Keratinocyte (primary cell): ENCODE results near the gene ZBTB20.

Experiments
- CTCF ChIP-seq, 3 experiments: IDR thresholded peaks in 1 of 3; conservative IDR thresholded peaks in 1 of 3; optimal IDR thresholded peaks in 1 of 3; 2 replicates in 2 of 3; 3 replicates in 1 of 3; pipeline versions ENCODE3 to v1.5.1; 2011; ENCODE audit warnings: low read length in 3 of 3, mild to moderate bottlenecking in 3 of 3, moderate library complexity in 2 of 3, control low read depth in 1 of 3, inconsistent platforms in 1 of 3; ENCODE audit not compliant: insufficient read depth in 2 of 3; ENCODE audit errors: extremely low read depth in 1 of 3
- EZH2 ChIP-seq: IDR thresholded peaks from one replicate; pipeline ENCODE4 v1.6.1; 2012; ENCODE audit warnings: inconsistent platforms, mild to moderate bottlenecking, low read length, moderate library complexity

- TF ChIP-seq CTCF (optimal IDR thresholded peaks at IDR 0.05 in 1 of 3, IDR thresholded peaks at IDR 0.05 in 1 of 3, conservative IDR thresholded peaks at IDR 0.05 in 1 of 3; ENCODE audit: extremely low read depth in 1 of 3, insufficient read depth in 2 of 3, low read length in 3 of 3) = no peak
- TF ChIP-seq EZH2 = no peak
These were observed 244.4 kb downstream of the ZBTB20 start for GRCh38 chr3:114902691-114903101.
